Nephron progenitor cell (in vitro differentiated cells): ENCODE data around the gene KCNK18.
A peak's percentile ranks its signal among the peaks of the same experiment; 100 is the strongest.

ENCODE experiments used
- DNase-seq: peaks from one replicate; pipeline ENCODE4 v3.0.0; 2021
- H3K27ac Mint-ChIP-seq: 2 replicates; pipeline ENCODE4 v1.8.0; 2021; ENCODE audit warnings: mild to moderate bottlenecking, moderate library complexity, mixed read lengths
- H3K27me3 Mint-ChIP-seq: 2 replicates; pipeline ENCODE4 v1.8.0; 2021; ENCODE audit warnings: mild to moderate bottlenecking, low read depth, mixed read lengths; ENCODE audit not compliant: poor library complexity
- H3K36me3 Mint-ChIP-seq: 2 replicates; pipeline ENCODE4 v1.8.0; 2021; ENCODE audit warnings: low read depth, mixed read lengths
- H3K4me1 Mint-ChIP-seq: 2 replicates; pipeline ENCODE4 v1.8.0; 2021; ENCODE audit warnings: mixed read lengths
- H3K4me3 Mint-ChIP-seq: 2 replicates; pipeline ENCODE4 v1.8.0; 2021; ENCODE audit warnings: mild to moderate bottlenecking, moderate library complexity, mixed read lengths
- H3K9me3 Mint-ChIP-seq: 2 replicates; pipeline ENCODE4 v1.8.0; 2021; ENCODE audit warnings: mild to moderate bottlenecking, moderate library complexity, mixed read lengths
- TF ChIP-seq, protein P1 (sequence below): fragments of 200-600 bp; sonication (generic); IDR thresholded peaks from 2 replicates; pipeline ENCODE4 v1.5.0; 2021; ENCODE audit warnings: antibody characterized with exemption

The KCNK18 gene

GRCh38 chr10:117167789-117168674 is 29.3 kb upstream of the KCNK18 start:
- Mint-ChIP-seq H3K9me3 (no peaks in the 10 kb centered on the region), H3K27ac (no peak overlapping the region), H3K36me3 (no peaks in the 10 kb centered on the region), H3K27me3 (peaks cover 100% of the 10 kb centered on the region), H3K4me1 (peaks cover 6% of the 10 kb centered on the region), H3K4me3 (peak overlapping the region; percentile 54)
- DNase-seq: peak; percentile 87
- TF ChIP-seq, protein P1, sequence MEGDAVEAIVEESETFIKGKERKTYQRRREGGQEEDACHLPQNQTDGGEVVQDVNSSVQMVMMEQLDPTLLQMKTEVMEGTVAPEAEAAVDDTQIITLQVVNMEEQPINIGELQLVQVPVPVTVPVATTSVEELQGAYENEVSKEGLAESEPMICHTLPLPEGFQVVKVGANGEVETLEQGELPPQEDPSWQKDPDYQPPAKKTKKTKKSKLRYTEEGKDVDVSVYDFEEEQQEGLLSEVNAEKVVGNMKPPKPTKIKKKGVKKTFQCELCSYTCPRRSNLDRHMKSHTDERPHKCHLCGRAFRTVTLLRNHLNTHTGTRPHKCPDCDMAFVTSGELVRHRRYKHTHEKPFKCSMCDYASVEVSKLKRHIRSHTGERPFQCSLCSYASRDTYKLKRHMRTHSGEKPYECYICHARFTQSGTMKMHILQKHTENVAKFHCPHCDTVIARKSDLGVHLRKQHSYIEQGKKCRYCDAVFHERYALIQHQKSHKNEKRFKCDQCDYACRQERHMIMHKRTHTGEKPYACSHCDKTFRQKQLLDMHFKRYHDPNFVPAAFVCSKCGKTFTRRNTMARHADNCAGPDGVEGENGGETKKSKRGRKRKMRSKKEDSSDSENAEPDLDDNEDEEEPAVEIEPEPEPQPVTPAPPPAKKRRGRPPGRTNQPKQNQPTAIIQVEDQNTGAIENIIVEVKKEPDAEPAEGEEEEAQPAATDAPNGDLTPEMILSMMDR: peak; percentile 96

- Mint-ChIP-seq H3K36me3 (no peaks in the 10 kb centered on the region), H3K9me3 (no peaks in the 10 kb centered on the region), H3K27ac (no peak overlapping the region), H3K4me1 (peaks cover 6% of the 10 kb centered on the region), H3K4me3 (no peak overlapping the region), H3K27me3 (peaks cover 100% of the 10 kb centered on the region)
- DNase-seq: no peak
- TF ChIP-seq, protein P1: no peak
Observed at GRCh38 chr10:117168729-117169128, 28.6 kb upstream of the KCNK18 start.

DNA sequence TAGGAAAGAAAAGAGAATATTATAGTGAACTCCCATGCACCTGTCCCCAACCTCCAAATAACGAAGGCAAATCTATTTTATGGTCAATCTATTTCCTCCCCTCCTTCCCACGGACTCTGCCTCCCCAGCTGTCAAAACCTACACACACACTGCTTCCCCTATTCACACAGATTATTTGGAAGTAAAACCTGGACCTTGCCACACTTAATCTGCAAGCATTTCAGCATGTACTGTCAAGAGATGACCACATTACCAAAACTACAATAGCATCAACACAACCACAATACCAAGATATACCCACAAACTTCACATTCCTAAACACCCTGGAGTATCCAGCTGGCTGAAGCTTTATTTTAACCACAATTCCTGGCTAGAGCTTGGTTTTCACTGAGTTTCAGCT is 27.8 kb upstream of the KCNK18 start:
- peaks cover 9% of the 10 kb centered on the region for H3K4me1 Mint-ChIP-seq
- H3K36me3 Mint-ChIP-seq: no peaks in the 10 kb centered on the region
- DNase-seq: no peak
- TF ChIP-seq, protein P1: no peak
- peaks cover 100% of the 10 kb centered on the region for H3K27me3 Mint-ChIP-seq
- no peaks in the 10 kb centered on the region for H3K9me3 Mint-ChIP-seq
- no peak overlapping the region for H3K27ac Mint-ChIP-seq
- no peak overlapping the region for H3K4me3 Mint-ChIP-seq

DNA sequence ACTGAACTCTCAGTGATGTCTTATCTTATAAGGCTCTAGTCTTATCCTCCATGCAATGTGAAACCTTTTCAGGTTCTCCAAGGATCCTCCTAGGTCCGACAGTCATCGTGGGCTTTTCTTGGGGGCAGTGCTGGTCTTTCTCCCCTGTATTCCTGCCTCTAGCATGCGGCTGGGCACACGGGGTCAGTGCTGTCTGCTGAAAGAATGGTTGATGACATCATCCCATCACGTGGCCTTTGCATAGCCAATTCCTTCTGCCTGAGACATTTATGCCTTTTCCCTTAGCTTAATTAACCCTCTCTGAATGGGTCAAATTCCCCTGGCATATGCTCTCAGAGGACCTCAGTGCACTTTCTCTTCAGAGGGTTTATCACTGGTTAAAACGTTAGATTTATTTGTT is 27.0 kb upstream of the KCNK18 start:
- Mint-ChIP-seq H3K27me3 (peaks cover 100% of the 10 kb centered on the region), H3K4me1 (peaks cover 10% of the 10 kb centered on the region), H3K27ac (no peak overlapping the region), H3K36me3 (no peaks in the 10 kb centered on the region), H3K4me3 (no peak overlapping the region), H3K9me3 (no peaks in the 10 kb centered on the region)
- DNase-seq: no peak
- TF ChIP-seq, protein P1: no peak

DNA sequence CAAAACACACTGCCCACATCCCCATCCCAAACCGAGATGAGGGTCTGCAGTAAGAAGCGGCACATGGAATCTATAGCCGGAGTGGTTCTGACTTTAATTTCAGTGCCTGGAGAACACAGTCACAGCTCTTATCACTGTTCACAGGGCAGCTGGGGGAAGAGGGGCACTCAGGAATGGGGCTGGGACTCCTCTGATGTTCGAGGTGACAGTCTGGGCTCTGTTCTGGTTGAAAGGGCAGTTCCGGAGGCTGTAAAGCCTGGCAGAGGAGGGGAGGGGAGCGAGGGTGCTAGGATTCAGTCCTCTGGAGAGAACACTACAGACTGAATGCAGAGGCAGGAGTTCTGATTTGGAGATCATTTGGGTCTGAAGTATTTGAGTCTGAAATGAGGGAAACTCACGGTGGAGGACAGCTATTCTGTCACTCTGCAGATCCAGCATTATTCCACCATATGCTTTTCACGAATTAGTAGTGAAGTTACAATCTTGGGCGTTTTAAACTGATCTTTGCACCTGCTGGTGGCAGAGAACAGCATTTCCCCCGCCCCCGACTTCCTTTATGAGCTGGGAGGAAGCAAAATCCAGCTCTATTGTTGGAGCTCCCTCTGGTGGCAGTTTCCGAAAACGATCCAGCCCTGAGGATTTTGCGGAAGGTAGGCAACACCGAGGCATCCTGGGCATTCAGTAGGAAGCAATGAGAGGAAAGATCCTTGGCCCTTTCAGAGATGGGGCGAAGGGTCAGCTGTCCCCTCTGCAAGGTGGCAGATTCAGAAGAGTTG is 22.7 kb upstream of the KCNK18 start:
- H3K27ac Mint-ChIP-seq: no peak overlapping the region
- H3K9me3 Mint-ChIP-seq: no peaks in the 10 kb centered on the region
- H3K27me3 Mint-ChIP-seq: peaks cover 96% of the 10 kb centered on the region
- peaks cover 18% of the 10 kb centered on the region for H3K4me1 Mint-ChIP-seq
- peak overlapping the region; percentile 84 for H3K4me3 Mint-ChIP-seq
- TF ChIP-seq, protein P1: peak; percentile 82
- H3K36me3 Mint-ChIP-seq: no peaks in the 10 kb centered on the region
- peak; percentile 88 for DNase-seq
